Nephron progenitor cell (in vitro differentiated cells): Measurements from ENCODE around the gene ANKRD33B.
"Not testable (repeated sequence)": the region's sequence is repeated elsewhere in the genome, so short reads cannot be mapped to it uniquely, and the experiment has no call there.

Source experiments
- DNase-seq: peaks from one replicate; pipeline ENCODE4 v3.0.0; 2021
- H3K27ac Mint-ChIP-seq: 2 replicates; pipeline ENCODE4 v1.8.0; 2021; ENCODE audit warnings: mild to moderate bottlenecking, moderate library complexity, mixed read lengths
- H3K27me3 Mint-ChIP-seq: 2 replicates; pipeline ENCODE4 v1.8.0; 2021; ENCODE audit warnings: mild to moderate bottlenecking, low read depth, mixed read lengths; ENCODE audit not compliant: poor library complexity
- H3K36me3 Mint-ChIP-seq: 2 replicates; pipeline ENCODE4 v1.8.0; 2021; ENCODE audit warnings: low read depth, mixed read lengths
- H3K4me1 Mint-ChIP-seq: 2 replicates; pipeline ENCODE4 v1.8.0; 2021; ENCODE audit warnings: mixed read lengths
- H3K4me3 Mint-ChIP-seq: 2 replicates; pipeline ENCODE4 v1.8.0; 2021; ENCODE audit warnings: mild to moderate bottlenecking, moderate library complexity, mixed read lengths
- H3K9me3 Mint-ChIP-seq: 2 replicates; pipeline ENCODE4 v1.8.0; 2021; ENCODE audit warnings: mild to moderate bottlenecking, moderate library complexity, mixed read lengths
- TF ChIP-seq, protein P1 (sequence below): fragments of 200-600 bp; sonication (generic); IDR thresholded peaks from 2 replicates; pipeline ENCODE4 v1.5.0; 2021; ENCODE audit warnings: antibody characterized with exemption

The ANKRD33B gene

DNA sequence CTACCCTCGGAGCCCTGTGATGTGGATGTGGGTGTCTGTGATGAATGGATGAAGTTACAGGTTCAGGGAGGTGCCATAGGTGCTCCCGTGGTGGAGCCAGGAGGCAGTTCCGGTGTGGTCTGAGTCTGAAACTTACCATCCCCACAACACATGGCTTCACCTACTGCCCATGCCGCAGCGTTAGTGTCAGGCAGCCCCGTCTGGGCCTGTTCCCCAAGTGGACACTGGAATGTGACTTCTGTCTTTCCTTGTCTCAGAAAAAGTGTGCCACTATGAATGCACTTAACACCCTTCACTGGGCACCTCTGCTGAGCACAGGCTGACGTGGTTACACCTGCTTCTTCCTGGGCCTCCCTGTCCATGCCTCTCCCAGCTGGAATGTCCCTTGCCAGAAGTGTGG, 8.6 kb downstream of the ANKRD33B start:
- Mint-ChIP-seq H3K36me3 (no peaks in the 10 kb centered on the region), H3K4me3 (no peak overlapping the region), H3K27ac (no peak overlapping the region), H3K4me1 (peaks cover 16% of the 10 kb centered on the region), H3K27me3 (peaks cover 3% of the 10 kb centered on the region), H3K9me3 (no peaks in the 10 kb centered on the region)
- TF ChIP-seq, protein P1, sequence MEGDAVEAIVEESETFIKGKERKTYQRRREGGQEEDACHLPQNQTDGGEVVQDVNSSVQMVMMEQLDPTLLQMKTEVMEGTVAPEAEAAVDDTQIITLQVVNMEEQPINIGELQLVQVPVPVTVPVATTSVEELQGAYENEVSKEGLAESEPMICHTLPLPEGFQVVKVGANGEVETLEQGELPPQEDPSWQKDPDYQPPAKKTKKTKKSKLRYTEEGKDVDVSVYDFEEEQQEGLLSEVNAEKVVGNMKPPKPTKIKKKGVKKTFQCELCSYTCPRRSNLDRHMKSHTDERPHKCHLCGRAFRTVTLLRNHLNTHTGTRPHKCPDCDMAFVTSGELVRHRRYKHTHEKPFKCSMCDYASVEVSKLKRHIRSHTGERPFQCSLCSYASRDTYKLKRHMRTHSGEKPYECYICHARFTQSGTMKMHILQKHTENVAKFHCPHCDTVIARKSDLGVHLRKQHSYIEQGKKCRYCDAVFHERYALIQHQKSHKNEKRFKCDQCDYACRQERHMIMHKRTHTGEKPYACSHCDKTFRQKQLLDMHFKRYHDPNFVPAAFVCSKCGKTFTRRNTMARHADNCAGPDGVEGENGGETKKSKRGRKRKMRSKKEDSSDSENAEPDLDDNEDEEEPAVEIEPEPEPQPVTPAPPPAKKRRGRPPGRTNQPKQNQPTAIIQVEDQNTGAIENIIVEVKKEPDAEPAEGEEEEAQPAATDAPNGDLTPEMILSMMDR, result no peak
- DNase-seq, result no peak

DNA sequence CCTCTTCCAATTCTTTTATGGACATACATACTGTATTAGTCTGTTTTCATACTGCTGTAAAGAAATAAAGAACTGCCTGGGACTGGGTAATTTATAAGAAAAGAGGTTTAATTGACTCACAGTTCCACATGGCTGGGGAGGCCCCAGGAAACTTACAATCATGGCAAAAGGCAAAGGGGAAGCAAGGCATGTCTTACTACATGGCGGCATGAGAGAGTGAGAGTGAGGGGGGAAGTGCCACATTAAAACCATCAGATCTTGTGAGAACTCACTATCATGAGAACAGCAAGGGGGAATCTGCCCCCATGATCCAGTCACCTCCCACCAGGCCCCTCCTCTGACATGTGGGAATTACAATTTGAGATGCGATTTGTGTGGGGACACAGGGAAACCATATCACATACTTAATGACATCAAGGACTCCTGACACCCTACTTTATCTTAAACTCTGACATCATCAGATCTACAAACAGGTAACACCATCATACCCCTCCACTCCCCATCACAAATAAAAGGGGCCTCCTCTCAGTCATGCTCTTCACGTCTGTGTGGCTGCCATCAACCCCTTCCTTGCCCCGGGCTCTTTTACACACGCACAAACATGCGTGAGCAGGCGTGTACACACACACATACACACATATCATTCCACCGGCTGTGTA, 9.7 kb downstream of the ANKRD33B start:
- H3K27ac Mint-ChIP-seq, result peak overlapping the region; percentile 12
- H3K36me3 Mint-ChIP-seq, result no peaks in the 10 kb centered on the region
- H3K27me3 Mint-ChIP-seq, result peaks cover 3% of the 10 kb centered on the region
- peaks cover 14% of the 10 kb centered on the region for H3K4me1 Mint-ChIP-seq
- H3K9me3 Mint-ChIP-seq, result no peaks in the 10 kb centered on the region
- DNase-seq, result no peak
- no peak overlapping the region for H3K4me3 Mint-ChIP-seq
- TF ChIP-seq, protein P1, result no peak

DNA sequence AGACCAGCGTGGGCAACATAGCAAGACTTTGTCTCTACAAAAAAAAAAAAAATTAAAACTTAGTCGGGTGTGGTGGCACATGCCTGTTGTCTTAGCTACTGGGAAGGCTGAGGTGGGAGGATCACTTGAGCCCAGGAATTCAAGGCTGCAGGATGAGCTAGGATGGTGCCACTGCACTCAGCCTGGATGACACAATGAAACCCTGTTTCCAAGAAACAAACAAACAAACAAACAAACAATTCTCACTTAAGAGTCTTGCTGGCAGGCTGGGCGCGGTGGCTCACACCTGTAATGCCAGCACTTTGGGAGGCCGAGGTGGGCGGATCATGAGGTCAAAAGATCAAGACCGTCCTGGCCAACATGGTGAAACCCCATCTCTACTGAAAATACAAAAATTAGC, 11.0 kb downstream of the ANKRD33B start:
- peaks cover 15% of the 10 kb centered on the region for H3K4me1 Mint-ChIP-seq
- H3K4me3 Mint-ChIP-seq, H3K27ac Mint-ChIP-seq, H3K36me3 Mint-ChIP-seq, DNase-seq, H3K9me3 Mint-ChIP-seq, H3K27me3 Mint-ChIP-seq: not testable (repeated sequence)

DNA sequence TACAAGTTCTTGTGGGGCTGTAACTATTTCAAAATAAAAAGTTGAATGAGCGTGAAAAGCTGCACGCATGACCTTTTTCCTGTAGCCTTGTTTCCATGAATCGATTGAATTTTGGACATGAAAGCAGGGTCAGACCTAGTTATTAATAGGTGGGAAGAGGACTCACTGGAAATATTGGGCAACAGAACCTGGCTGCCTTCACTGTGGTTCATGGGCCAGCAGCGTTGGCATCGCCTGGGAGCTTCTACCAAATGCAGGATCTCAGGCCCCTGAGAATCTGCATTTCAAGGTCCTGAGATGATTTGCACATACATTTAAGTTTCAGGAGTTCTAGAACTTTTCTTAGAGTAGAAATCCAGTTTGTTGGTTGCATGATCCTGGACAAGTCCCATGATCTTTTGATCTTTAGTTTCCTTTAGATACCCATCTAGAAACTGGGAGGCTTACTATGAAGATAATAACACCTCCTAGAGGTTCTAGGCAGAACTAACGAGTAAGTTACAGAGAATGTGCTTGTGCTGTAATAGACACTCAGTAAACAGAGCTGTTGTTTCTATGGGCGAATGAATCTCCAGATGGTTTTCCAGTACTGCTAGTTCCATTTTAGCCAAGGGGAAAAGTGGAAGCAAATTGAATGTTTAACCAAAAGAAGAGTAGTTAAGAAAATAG, 12.4 kb downstream of the ANKRD33B start:
- Mint-ChIP-seq H3K27me3 (peaks cover 3% of the 10 kb centered on the region), H3K4me1 (peaks cover 23% of the 10 kb centered on the region), H3K4me3 (no peak overlapping the region), H3K36me3 (no peaks in the 10 kb centered on the region), H3K9me3 (no peaks in the 10 kb centered on the region), H3K27ac (peak overlapping the region; percentile 87)
- DNase-seq, result no peak
- TF ChIP-seq, protein P1, result no peak

DNA sequence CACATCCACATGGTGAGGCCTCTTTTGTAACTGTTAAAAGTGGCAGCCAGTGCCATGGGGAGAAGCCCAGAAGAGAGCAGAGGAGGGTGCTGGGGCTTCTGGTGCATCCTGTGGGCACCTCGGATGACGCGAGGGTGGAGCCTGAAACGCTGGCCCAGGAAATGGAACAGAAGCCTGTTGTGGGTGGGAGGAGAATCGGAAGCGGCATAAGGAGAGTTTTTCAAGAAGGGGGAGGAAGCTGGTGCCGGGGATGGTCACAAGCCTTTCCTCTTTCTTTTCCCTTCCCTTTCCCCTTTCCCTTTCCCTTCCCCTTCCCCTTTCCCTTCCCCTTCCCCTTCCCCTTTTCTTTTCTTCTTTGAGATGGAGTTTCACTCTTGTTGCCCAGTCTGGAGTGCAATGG, 12.9 kb downstream of the ANKRD33B start:
- Mint-ChIP-seq H3K4me3 (no peak overlapping the region), H3K36me3 (no peaks in the 10 kb centered on the region), H3K27ac (peak overlapping the region; percentile 87), H3K27me3 (peaks cover 5% of the 10 kb centered on the region), H3K4me1 (peaks cover 23% of the 10 kb centered on the region), H3K9me3 (no peaks in the 10 kb centered on the region)
- DNase-seq, result no peak
- TF ChIP-seq, protein P1, result no peak

DNA sequence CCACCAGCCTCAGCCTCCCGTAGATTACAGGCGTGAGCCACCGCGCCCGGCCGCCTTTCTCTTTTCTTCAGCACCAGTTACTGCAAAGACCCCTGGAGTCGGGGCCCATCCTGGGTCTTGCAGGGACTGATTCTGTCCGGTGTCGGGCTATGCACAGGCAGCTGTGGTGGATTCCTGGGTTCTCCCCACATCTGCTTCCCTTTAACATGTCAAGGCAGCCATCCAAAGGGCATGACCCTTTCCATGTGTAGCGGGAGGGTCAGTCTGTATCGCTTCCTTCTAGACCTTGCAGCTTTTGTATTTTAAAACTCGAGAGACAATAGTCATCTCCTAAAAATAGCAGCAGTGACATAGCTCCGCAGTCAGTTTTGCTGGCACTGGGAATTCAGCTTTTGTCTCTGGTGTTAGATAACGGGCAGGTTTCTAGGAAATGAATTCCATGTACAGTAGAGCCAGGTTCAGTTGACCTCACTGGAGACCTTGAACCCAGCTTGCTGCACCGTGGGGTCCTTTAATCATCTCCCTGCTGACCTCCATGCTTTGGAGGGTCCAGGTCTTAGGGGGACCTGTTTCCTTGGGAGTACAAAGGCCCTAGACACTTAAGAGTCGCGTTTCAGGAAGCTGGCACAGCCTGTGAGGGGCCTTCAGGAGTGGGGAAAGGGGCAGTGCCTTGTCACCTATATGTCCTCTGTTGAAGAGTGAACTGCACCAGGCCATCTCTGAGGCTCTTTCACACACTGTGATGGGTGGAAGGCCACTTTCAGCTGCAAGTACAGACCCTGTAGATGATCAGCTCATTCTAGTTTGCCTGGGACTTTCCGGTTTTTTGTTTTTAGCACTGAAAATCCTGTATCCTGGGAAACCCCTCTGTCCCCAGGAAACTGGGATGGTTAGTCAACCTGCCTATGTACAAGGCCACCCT, 13.8 kb downstream of the ANKRD33B start:
- DNase-seq, result no peak

More for the DNA sequence above, 13.8 kb downstream of the ANKRD33B start:
- no peaks in the 10 kb centered on the region for H3K9me3 Mint-ChIP-seq
- no peaks in the 10 kb centered on the region for H3K36me3 Mint-ChIP-seq
- H3K4me3 Mint-ChIP-seq, result no peak overlapping the region
- no peak overlapping the region for H3K27ac Mint-ChIP-seq
- H3K27me3 Mint-ChIP-seq, result peaks cover 7% of the 10 kb centered on the region
- TF ChIP-seq, protein P1, result no peak
- H3K4me1 Mint-ChIP-seq, result peaks cover 23% of the 10 kb centered on the region
